Neural cell (in vitro differentiated cells): ENCODE measurements around the gene ANKRD66. TPM values are rescaled to one million over a fixed set of nuclear protein-coding genes. Genes with fewer than 3 reads are reported as not detected.
A peak's percentile ranks its signal among the peaks of the same experiment; 100 is the strongest.

Experiments used
- H2AFZ ChIP-seq: fragments of 200-600, 300-800 bp; sonication (generic), shearing (Covaris generic); 2 replicates; pipeline ENCODE4 v1.6.0; 2014; ENCODE audit warnings: low read depth, mild to moderate bottlenecking, antibody characterized with exemption, low read length, moderate library complexity
- H3F3A ChIP-seq: fragments of 200-600 bp; shearing (Covaris generic); 2 replicates; pipeline ENCODE4 v1.6.1; 2016; ENCODE audit warnings: mild to moderate bottlenecking, moderate library complexity, mixed read lengths, antibody characterized with exemption, low read length; ENCODE audit not compliant: insufficient read depth, poor library complexity, severe bottlenecking
- H3K27ac ChIP-seq: fragments of 200-600, 300-800 bp; sonication (generic), shearing (Covaris generic); 2 replicates; pipeline ENCODE4 v1.5.1; 2014; ENCODE audit warnings: mild to moderate bottlenecking, low read length, moderate library complexity
- H3K27me3 ChIP-seq: fragments of 300-800, 200-600 bp; sonication (generic), shearing (Covaris generic); 2 replicates; pipeline ENCODE4 v1.6.0; 2014; ENCODE audit warnings: mild to moderate bottlenecking, low read depth, low read length, moderate library complexity; ENCODE audit not compliant: insufficient read depth
- H3K36me3 ChIP-seq: fragments of 300-800, 200-600 bp; sonication (generic), shearing (Covaris generic); 2 replicates; pipeline ENCODE4 v1.5.1; 2014; ENCODE audit warnings: mild to moderate bottlenecking, antibody characterized with exemption, low read length, moderate library complexity; ENCODE audit not compliant: insufficient read depth
- H3K4me2 ChIP-seq: fragments of 300-800, 200-600 bp; sonication (generic), shearing (Covaris generic); 2 replicates; pipeline ENCODE4 v1.6.0; 2014; ENCODE audit warnings: mild to moderate bottlenecking, low read length
- H3K4me3 ChIP-seq: fragments of 300-800, 200-600 bp; sonication (generic), shearing (Covaris generic); 2 replicates; pipeline ENCODE4 v1.5.1; 2014; ENCODE audit warnings: mild to moderate bottlenecking, low read length, moderate library complexity
- H3K79me2 ChIP-seq: fragments of 200-600 bp; shearing (Covaris generic); replicated peaks from 2 replicates; pipeline ENCODE4 v1.6.0; 2014; ENCODE audit warnings: mild to moderate bottlenecking, low read length, moderate library complexity; ENCODE audit not compliant: insufficient read depth
- H3K9ac ChIP-seq: fragments of 300-800, 200-600 bp; sonication (generic), shearing (Covaris generic); 2 replicates; pipeline ENCODE4 v1.6.1; 2016; ENCODE audit warnings: mild to moderate bottlenecking, low read length, mixed read lengths
- H3K9me2 ChIP-seq: fragments of 200-600 bp; shearing (Covaris generic); 2 replicates; pipeline ENCODE4 v1.6.1; 2016; ENCODE audit warnings: mild to moderate bottlenecking, low read length, mixed read lengths; ENCODE audit not compliant: insufficient read depth
- H3K9me3 ChIP-seq: fragments of 200-600, 300-800 bp; sonication (generic), shearing (Covaris generic); 2 replicates; pipeline ENCODE4 v1.6.1; 2016; ENCODE audit warnings: mild to moderate bottlenecking, mixed run types, low read length, moderate library complexity, mixed read lengths
- H4K20me1 ChIP-seq: fragments of 200-600 bp; shearing (Covaris generic); 2 replicates; pipeline ENCODE4 v1.6.1; 2016; ENCODE audit warnings: mild to moderate bottlenecking, mixed run types; ENCODE audit not compliant: insufficient read depth
- EP300 ChIP-seq: fragments of 450-650 bp; conservative IDR thresholded peaks from 2 replicates; pipeline ENCODE4 v1.6.1; 2014; ENCODE audit warnings: antibody characterized with exemption, mild to moderate bottlenecking, moderate library complexity; ENCODE audit not compliant: poor library complexity, severe bottlenecking
- EZH2 ChIP-seq: fragments of 200-600, 300-800 bp; shearing (Covaris generic), sonication (generic); IDR thresholded peaks from 2 replicates; pipeline ENCODE4 v1.6.1; 2014; ENCODE audit warnings: antibody characterized with exemption, low read length, borderline replicate concordance, mild to moderate bottlenecking; ENCODE audit not compliant: insufficient read depth, poor library complexity, severe bottlenecking
- MXI1 ChIP-seq: fragments of 450-650 bp; conservative IDR thresholded peaks from 2 replicates; pipeline ENCODE4 v1.6.1; 2014; ENCODE audit warnings: antibody characterized with exemption, mild to moderate bottlenecking; ENCODE audit not compliant: poor library complexity, severe bottlenecking
- POLR2AphosphoS5 ChIP-seq: IDR thresholded peaks from 2 replicates; pipeline ENCODE4 v1.6.1; 2012
- RAD21 ChIP-seq: fragments of 450-650 bp; conservative IDR thresholded peaks from 2 replicates; pipeline ENCODE4 v1.6.1; 2014; ENCODE audit warnings: antibody characterized with exemption, mild to moderate bottlenecking, moderate library complexity
- SMC3 ChIP-seq: fragments of 450-650 bp; conservative IDR thresholded peaks from 2 replicates; pipeline ENCODE4 v1.6.1; 2014; ENCODE audit warnings: antibody characterized with exemption, mild to moderate bottlenecking, moderate library complexity; ENCODE audit not compliant: poor library complexity
- TAF1 ChIP-seq: IDR thresholded peaks from 2 replicates; pipeline ENCODE4 v1.6.1; 2012; ENCODE audit warnings: low read depth
- polyA plus RNA-seq: library from polyadenylated mRNA; depleted of rRNA; stranded (reverse); fragments of >200 nt; gene quantifications from 2 replicates; pipeline ENCODE4 v1.2.3, GENCODE V29; 2014
- TF ChIP-seq, protein P1 (sequence below): fragments of 450-650 bp; IDR thresholded peaks from 2 replicates; pipeline ENCODE4 v1.5.1; 2014; ENCODE audit warnings: antibody characterized with exemption, mild to moderate bottlenecking, moderate library complexity; ENCODE audit not compliant: poor library complexity, severe bottlenecking
- TF ChIP-seq, protein P2 (sequence below): IDR thresholded peaks from 2 replicates; pipeline ENCODE4 v1.6.1; 2012; ENCODE audit warnings: borderline replicate concordance

ANKRD66 gene
- polyA plus RNA-seq, 1 donor from 2014 or later, result not detected

DNA sequence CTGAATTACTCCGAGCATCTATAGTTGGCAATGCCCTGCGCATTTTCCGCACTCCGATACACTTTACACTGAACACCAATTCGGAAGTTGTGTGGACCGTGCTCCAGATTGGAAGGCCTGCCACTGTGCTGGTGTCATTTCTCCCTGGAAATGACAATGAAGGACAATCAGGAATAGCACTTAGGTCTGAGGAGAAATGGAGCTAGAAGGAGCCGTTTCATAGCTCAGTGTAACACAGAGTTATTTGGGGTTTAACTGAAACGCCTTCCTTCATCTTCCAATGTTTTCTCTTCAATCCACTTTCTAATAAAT is 11.1 kb upstream of the ANKRD66 start:
- H2AFZ ChIP-seq, result no peak overlapping the region
- no peaks in the 10 kb centered on the region for H3K9me3 ChIP-seq
- H3F3A ChIP-seq, result no peaks in the 10 kb centered on the region
- H3K9me2 ChIP-seq, result no peaks in the 10 kb centered on the region
- TF ChIP-seq SMC3 (no peak), EZH2 (no peak), POLR2AphosphoS5 (no peak), RAD21 (no peak), TAF1 (no peak), EP300 (no peak), MXI1 (no peak)
- TF ChIP-seq, protein P1, sequence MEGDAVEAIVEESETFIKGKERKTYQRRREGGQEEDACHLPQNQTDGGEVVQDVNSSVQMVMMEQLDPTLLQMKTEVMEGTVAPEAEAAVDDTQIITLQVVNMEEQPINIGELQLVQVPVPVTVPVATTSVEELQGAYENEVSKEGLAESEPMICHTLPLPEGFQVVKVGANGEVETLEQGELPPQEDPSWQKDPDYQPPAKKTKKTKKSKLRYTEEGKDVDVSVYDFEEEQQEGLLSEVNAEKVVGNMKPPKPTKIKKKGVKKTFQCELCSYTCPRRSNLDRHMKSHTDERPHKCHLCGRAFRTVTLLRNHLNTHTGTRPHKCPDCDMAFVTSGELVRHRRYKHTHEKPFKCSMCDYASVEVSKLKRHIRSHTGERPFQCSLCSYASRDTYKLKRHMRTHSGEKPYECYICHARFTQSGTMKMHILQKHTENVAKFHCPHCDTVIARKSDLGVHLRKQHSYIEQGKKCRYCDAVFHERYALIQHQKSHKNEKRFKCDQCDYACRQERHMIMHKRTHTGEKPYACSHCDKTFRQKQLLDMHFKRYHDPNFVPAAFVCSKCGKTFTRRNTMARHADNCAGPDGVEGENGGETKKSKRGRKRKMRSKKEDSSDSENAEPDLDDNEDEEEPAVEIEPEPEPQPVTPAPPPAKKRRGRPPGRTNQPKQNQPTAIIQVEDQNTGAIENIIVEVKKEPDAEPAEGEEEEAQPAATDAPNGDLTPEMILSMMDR, result no peak
- TF ChIP-seq, protein P2, sequence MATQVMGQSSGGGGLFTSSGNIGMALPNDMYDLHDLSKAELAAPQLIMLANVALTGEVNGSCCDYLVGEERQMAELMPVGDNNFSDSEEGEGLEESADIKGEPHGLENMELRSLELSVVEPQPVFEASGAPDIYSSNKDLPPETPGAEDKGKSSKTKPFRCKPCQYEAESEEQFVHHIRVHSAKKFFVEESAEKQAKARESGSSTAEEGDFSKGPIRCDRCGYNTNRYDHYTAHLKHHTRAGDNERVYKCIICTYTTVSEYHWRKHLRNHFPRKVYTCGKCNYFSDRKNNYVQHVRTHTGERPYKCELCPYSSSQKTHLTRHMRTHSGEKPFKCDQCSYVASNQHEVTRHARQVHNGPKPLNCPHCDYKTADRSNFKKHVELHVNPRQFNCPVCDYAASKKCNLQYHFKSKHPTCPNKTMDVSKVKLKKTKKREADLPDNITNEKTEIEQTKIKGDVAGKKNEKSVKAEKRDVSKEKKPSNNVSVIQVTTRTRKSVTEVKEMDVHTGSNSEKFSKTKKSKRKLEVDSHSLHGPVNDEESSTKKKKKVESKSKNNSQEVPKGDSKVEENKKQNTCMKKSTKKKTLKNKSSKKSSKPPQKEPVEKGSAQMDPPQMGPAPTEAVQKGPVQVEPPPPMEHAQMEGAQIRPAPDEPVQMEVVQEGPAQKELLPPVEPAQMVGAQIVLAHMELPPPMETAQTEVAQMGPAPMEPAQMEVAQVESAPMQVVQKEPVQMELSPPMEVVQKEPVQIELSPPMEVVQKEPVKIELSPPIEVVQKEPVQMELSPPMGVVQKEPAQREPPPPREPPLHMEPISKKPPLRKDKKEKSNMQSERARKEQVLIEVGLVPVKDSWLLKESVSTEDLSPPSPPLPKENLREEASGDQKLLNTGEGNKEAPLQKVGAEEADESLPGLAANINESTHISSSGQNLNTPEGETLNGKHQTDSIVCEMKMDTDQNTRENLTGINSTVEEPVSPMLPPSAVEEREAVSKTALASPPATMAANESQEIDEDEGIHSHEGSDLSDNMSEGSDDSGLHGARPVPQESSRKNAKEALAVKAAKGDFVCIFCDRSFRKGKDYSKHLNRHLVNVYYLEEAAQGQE, result no peak
- H3K27ac ChIP-seq, result no peak overlapping the region
- peak overlapping the region; percentile 60 for H3K9ac ChIP-seq
- no peaks in the 10 kb centered on the region for H3K79me2 ChIP-seq
- no peaks in the 10 kb centered on the region for H4K20me1 ChIP-seq
- H3K4me3 ChIP-seq, result peak overlapping the region; percentile 89
- no peaks in the 10 kb centered on the region for H3K36me3 ChIP-seq
- peak overlapping the region; percentile 60 for H3K4me2 ChIP-seq
- peaks cover 36% of the 10 kb centered on the region for H3K27me3 ChIP-seq

DNA sequence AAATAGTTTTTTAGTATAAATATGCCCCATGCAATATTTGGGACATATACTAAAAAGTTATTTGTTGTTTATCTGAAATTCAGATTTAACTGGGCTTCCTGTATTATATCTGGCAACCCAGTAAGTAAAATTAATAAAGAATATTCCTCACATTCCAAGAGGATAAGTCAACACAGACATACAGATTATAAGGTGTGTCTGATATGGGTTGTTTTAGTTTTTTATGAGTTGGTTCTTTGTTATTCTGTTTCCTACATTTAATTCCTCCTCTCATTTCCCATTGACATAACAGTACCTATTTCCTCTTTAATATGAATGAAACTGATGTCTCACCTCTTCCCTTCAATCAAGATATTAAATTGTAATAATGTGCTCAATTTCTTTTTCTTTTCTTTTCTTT is 9.8 kb upstream of the ANKRD66 start:
- Histone ChIP-seq H3K79me2 (no peaks in the 10 kb centered on the region), H3K9me2 (no peaks in the 10 kb centered on the region)

More for the DNA sequence above, 9.8 kb upstream of the ANKRD66 start:
- no peak for TF ChIP-seq MXI1
- no peak for TF ChIP-seq EP300
- TF ChIP-seq, protein P1, result no peak
- TF ChIP-seq EZH2, result no peak
- TF ChIP-seq, protein P2, result no peak
- no peak for TF ChIP-seq RAD21
- no peak for TF ChIP-seq TAF1
- no peak for TF ChIP-seq POLR2AphosphoS5
- TF ChIP-seq SMC3, result no peak
- Histone ChIP-seq H3K9me3 (no peaks in the 10 kb centered on the region), H4K20me1 (no peaks in the 10 kb centered on the region), H3K27me3 (peaks cover 36% of the 10 kb centered on the region), H3K36me3 (no peaks in the 10 kb centered on the region), H3K9ac (no peak overlapping the region), H3K4me2 (no peak overlapping the region), H3K4me3 (no peak overlapping the region), H3F3A (no peaks in the 10 kb centered on the region), H2AFZ (no peak overlapping the region), H3K27ac (no peak overlapping the region)
